MCF 10A (cell line): Measurements from ENCODE around the gene CMC2. TPM values are rescaled to one million over a fixed set of nuclear protein-coding genes. Genes with fewer than 3 reads are reported as not detected.

Source experiments
- BruUV-seq: library from RNA; stranded (reverse); fragments of 400-500 nt; replicated peaks from 2 replicates; lab custom pipeline; 2021; lab: Mats Ljungman, UMichigan
- CTCF ChIA-PET: fragments of 300-600 bp; sonication (Branson Sonifier 250); formaldehyde crosslinking; extraction: SDS; loops from one replicate; lab custom pipeline; 2021; ENCODE audit warnings: antibody characterized with exemption, inconsistent platforms; lab: Yijun Ruan, JAX
- POLR2A ChIA-PET: fragments of 300-600, 350-650 bp; sonication (Branson Sonifier 250); formaldehyde crosslinking; extraction: SDS; loops from one replicate; lab custom pipeline; 2020; ENCODE audit warnings: antibody characterized with exemption, inconsistent platforms; lab: Yijun Ruan, JAX
- DNase-seq: peaks from one replicate; pipeline ENCODE4 v3.0.0-alpha.2; 2018; ENCODE audit not compliant: unreplicated experiment
- H3K27ac Mint-ChIP-seq: one replicate; pipeline ENCODE4 v1.8.0; 2022; ENCODE audit warnings: mild to moderate bottlenecking, low read depth, mixed read lengths; ENCODE audit not compliant: unreplicated experiment
- H3K27me3 Mint-ChIP-seq: one replicate; pipeline ENCODE4 v1.8.0; 2022; ENCODE audit warnings: mixed read lengths; ENCODE audit not compliant: insufficient read depth, unreplicated experiment
- H3K36me3 Mint-ChIP-seq: one replicate; pipeline ENCODE4 v1.8.0; 2022; ENCODE audit warnings: mild to moderate bottlenecking, moderate library complexity, mixed read lengths; ENCODE audit not compliant: insufficient read depth, unreplicated experiment
- H3K4me1 Mint-ChIP-seq: one replicate; pipeline ENCODE4 v1.8.0; 2022; ENCODE audit warnings: mixed read lengths; ENCODE audit not compliant: insufficient read depth, unreplicated experiment
- H3K4me3 Mint-ChIP-seq: one replicate; pipeline ENCODE4 v1.8.0; 2022; ENCODE audit warnings: mild to moderate bottlenecking, moderate library complexity, mixed read lengths; ENCODE audit not compliant: unreplicated experiment
- H3K9me3 Mint-ChIP-seq: one replicate; pipeline ENCODE4 v1.8.0; 2022; ENCODE audit warnings: mixed read lengths; ENCODE audit not compliant: unreplicated experiment
- intact Hi-C: fragments of 100-400 bp; cut with micrococcal nuclease; formaldehyde crosslinking; loops from 2 replicates; pipeline ENCODE4 v1.14.1; 2022
- total RNA-seq: library from RNA; stranded (reverse); gene quantifications from 2 replicates; pipeline ENCODE4 v1.2.3, GENCODE V29; 2022
- TF ChIP-seq, protein P1 (sequence below): fragments of 200-600 bp; IDR thresholded peaks from one replicate; pipeline ENCODE4 v1.8.0; 2022; ENCODE audit warnings: antibody characterized with exemption, mild to moderate bottlenecking; ENCODE audit not compliant: unreplicated experiment

Gene CMC2
- total RNA-seq, 1 experiment from 2014 or later: 102 TPM

DNA sequence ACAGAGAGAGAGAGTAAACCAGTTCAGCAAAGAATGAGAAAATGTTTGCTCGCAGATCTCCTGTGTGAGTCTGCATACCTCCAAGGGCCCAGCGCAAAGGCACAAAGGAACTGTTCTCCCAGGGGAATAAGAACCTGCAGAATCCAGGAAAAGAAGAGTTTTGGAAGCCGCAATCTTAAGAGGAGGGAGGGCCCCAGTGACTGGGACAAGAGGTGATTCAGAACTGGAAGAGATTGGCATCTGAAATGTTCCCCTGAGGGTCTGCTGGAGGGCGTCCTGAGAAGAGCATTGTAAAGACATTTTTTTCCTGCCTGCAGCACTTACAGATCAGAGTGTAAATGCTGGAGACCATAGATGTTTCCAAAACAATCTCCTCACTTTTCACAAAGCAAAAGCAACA, 35.0 kb upstream of the CMC2 start:
- POLR2A ChIA-PET: no interaction called here
- Mint-ChIP-seq H3K27ac (no peak overlapping the region), H3K4me3 (no peak overlapping the region), H3K27me3 (no peaks in the 10 kb centered on the region), H3K36me3 (peaks cover 60% of the 10 kb centered on the region), H3K9me3 (no peaks in the 10 kb centered on the region), H3K4me1 (peaks cover 13% of the 10 kb centered on the region)
- TF ChIP-seq, protein P1, sequence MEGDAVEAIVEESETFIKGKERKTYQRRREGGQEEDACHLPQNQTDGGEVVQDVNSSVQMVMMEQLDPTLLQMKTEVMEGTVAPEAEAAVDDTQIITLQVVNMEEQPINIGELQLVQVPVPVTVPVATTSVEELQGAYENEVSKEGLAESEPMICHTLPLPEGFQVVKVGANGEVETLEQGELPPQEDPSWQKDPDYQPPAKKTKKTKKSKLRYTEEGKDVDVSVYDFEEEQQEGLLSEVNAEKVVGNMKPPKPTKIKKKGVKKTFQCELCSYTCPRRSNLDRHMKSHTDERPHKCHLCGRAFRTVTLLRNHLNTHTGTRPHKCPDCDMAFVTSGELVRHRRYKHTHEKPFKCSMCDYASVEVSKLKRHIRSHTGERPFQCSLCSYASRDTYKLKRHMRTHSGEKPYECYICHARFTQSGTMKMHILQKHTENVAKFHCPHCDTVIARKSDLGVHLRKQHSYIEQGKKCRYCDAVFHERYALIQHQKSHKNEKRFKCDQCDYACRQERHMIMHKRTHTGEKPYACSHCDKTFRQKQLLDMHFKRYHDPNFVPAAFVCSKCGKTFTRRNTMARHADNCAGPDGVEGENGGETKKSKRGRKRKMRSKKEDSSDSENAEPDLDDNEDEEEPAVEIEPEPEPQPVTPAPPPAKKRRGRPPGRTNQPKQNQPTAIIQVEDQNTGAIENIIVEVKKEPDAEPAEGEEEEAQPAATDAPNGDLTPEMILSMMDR: no peak
- BruUV-seq: no TSS peak
- no peak for DNase-seq
- CTCF ChIA-PET: no interaction called here
- intact Hi-C loops: no loop called here

DNA sequence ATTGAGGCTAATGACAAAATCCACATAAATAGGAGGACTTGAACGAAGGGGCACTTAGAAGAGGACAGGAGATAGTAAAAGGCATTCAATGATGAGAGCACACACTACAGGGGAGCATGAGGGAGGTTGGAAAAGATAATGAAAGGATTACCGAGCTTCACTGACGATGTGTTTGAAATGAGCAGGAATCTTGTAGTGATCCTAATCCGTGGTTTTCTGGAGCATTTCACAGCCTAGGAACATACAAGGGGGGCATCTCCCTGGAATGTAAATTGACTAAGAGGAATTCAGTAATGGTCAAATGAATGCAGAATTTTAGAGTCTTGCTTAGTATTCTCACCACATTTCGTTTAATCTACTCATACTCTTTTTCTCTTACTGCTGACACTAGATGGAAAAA, 34.2 kb upstream of the CMC2 start:
- H3K36me3 Mint-ChIP-seq: peaks cover 60% of the 10 kb centered on the region
- TF ChIP-seq, protein P1: no peak
- H3K9me3 Mint-ChIP-seq: no peaks in the 10 kb centered on the region
- H3K27ac Mint-ChIP-seq: no peak overlapping the region
- ChIA-PET CTCF (interaction anchor here (0.5 to 1.1 kb wide), 2 partner anchors 12 to 216 kb away, joined by 3 read pairs; no protein-coding TSS in a partner anchor), POLR2A (no interaction called here)
- no peak for DNase-seq
- BruUV-seq: no TSS peak
- intact Hi-C loops: no loop called here
- no peak overlapping the region for H3K4me3 Mint-ChIP-seq
- peaks cover 14% of the 10 kb centered on the region for H3K4me1 Mint-ChIP-seq
- H3K27me3 Mint-ChIP-seq: no peaks in the 10 kb centered on the region

DNA sequence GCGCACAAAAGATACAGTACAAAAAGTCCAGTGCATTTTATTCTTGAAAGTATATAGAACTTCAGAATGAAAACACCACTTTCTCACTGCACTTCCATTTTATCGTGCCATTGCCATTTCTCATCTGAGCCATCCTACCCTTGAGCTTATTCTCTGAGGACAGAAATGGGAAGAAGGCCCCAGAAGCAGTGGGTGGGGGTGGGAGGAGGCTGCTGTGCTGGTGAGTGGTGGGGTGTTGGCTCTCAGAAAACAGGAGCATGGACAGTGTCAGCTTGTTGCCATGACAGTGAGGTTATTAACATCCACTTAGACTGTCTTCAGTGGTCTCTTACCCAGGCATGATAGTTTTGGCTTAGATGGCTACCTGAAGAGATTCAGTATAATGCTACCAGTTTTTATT, 33.4 kb upstream of the CMC2 start:
- no peaks in the 10 kb centered on the region for H3K9me3 Mint-ChIP-seq
- peaks cover 14% of the 10 kb centered on the region for H3K4me1 Mint-ChIP-seq
- ChIA-PET CTCF (interaction anchor here (1.1 kb wide), 2 partner anchors 11 to 35 kb away, joined by 3 read pairs; no protein-coding TSS in a partner anchor), POLR2A (no interaction called here)
- H3K4me3 Mint-ChIP-seq: no peak overlapping the region
- peaks cover 52% of the 10 kb centered on the region for H3K36me3 Mint-ChIP-seq
- TF ChIP-seq, protein P1: no peak
- BruUV-seq: no TSS peak
- no peak overlapping the region for H3K27ac Mint-ChIP-seq
- no peaks in the 10 kb centered on the region for H3K27me3 Mint-ChIP-seq
- no peak for DNase-seq
- intact Hi-C loops: no loop called here

DNA sequence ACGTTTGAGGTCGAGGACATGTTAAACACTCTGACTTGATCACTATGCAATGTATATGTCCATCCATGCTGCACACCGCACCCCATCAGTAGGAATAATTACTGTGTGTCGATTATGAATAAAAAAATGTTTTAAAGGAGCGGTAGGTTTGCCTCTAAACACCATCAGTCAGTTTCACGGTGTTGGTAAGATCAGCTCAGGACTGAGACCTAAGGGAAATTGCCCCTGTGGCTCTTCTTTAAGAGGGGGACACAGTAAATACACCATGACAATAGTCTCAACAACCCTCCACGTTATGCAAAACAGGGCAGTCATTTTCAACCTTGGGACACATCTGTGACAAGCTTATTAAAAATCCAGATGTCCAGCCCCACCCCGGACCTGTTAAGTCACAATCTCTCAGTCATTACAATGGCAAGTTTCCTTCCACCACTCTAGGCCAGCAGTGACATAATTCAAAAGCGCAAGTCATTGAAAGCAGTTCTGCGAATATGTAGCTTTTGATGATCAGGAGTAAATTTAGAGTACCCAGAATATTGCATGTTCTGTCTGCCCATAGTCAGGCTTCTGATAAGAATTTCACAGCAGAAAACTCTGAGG, 30.2 kb upstream of the CMC2 start:
- no peak for DNase-seq
- Mint-ChIP-seq H3K27ac (peak overlapping the region; percentile 59), H3K9me3 (no peaks in the 10 kb centered on the region), H3K36me3 (peaks cover 23% of the 10 kb centered on the region), H3K27me3 (no peaks in the 10 kb centered on the region), H3K4me1 (peaks cover 14% of the 10 kb centered on the region), H3K4me3 (peak overlapping the region; percentile 79)
- BruUV-seq: TSS peak; percentile 43
- intact Hi-C loops: loop anchor here (2.0 to 10.0 kb wide), 3 partner anchors 40 to 278 kb away; partner anchors contain the start of genes C16orf46 and GAN
- ChIA-PET CTCF (interaction anchor here (0.7 to 7.9 kb wide), 19 partner anchors 10 to 701 kb away, joined by 3 to 67 read pairs (median 5); partner anchors contain the start of genes C16orf46, CENPN and CMC2), POLR2A (interaction anchor here (0.7 to 4.9 kb wide), 10 partner anchors 10 to 278 kb away, joined by 3 to 59 read pairs (median 4); partner anchors contain the start of genes C16orf46, CENPN, CMC2 and GAN)
- TF ChIP-seq, protein P1: no peak
